Heart left ventricle (tissue), 13 donors: Measurements from ENCODE around the gene ZACN.

Source experiments
- POLR2A ChIP-seq, 2 donors: fragments of 450-650 bp; IDR thresholded peaks; one replicate each; pipeline ENCODE4 v1.6.1; 2017; ENCODE audit warnings: antibody characterized with exemption in 2 of 2, mild to moderate bottlenecking in 2 of 2, moderate library complexity in 2 of 2
- TF ChIP-seq, protein P1 (sequence below), 12 donors: fragments of 200-600 bp; sonication (generic) in 4 of 12; IDR thresholded peaks; one replicate each; pipeline versions ENCODE4 v1.5.0 to v1.8.0; 2018 to 2022; ENCODE audit warnings: antibody characterized with exemption in 12 of 12, mild to moderate bottlenecking in 5 of 12
- donor health status: ischemic (EF 13 %, LVEDD 7.1; RV severe dilation, severe dysfunction).
- donor health status: DM: no; HTN: yes; CAD: no.
- donor health status: DM: no; HTN: no; CAD: no.
- donor health status: ischemic (EF 25% LVEDD 6.9; RV normal size, moderate dysfunction).
- donor health status: ischemic (EF 25% LVEDD 5.7; RV mildly dilated, moderate dysfunction).
- donor health status: ischemic (EF 35%, LVEDD 5.7; RV mildly dilated, moderate dysfunction).
- donor health status: nonischemic (EF 11% LVEDD 7.7; RV severe dilation, severe dysfunction).
- donor health status: DM: yes; HTN: yes; CAD: no.
- donor health status: PGD.
- donor health status: ischemic (EF 29% LVEDD 5.4; RV normal size, mild dysfunction).
- donor health status: nonischemic (EF 23%, LVEDD 6.1; RV moderate dilation, normal function).

DNA sequence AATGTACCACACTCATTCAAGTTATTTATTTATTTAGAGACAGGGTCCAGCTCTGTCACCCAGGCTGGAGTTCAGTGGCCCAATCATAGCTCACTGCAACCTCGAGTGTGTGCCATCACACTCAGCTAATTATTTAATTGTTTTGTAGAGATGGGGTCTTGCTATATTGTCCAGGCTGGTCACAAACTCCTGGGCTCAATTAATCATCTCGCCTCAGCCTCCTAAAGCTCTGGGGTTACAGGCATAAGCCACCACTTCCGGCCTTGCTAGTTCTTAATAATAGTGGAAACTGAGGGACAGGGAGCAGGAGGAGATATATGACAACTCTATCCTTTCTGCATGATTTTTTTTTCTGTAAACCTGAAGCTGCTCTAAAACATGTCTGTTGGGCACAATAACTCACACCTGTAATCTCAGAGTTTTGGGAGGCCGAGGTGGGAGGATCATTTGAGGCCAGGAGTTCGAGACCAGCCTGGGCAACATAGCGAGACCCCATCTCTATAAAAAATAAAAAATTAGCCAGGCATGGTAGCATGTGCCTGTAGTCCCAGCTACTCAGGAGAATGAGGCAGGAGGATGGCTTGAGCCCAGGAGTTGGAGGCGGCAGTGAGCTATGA, 36.3 kb downstream of the ZACN start:
- TF ChIP-seq POLR2A (IDR thresholded peaks at IDR 0.05), result no peak
- TF ChIP-seq, protein P1, sequence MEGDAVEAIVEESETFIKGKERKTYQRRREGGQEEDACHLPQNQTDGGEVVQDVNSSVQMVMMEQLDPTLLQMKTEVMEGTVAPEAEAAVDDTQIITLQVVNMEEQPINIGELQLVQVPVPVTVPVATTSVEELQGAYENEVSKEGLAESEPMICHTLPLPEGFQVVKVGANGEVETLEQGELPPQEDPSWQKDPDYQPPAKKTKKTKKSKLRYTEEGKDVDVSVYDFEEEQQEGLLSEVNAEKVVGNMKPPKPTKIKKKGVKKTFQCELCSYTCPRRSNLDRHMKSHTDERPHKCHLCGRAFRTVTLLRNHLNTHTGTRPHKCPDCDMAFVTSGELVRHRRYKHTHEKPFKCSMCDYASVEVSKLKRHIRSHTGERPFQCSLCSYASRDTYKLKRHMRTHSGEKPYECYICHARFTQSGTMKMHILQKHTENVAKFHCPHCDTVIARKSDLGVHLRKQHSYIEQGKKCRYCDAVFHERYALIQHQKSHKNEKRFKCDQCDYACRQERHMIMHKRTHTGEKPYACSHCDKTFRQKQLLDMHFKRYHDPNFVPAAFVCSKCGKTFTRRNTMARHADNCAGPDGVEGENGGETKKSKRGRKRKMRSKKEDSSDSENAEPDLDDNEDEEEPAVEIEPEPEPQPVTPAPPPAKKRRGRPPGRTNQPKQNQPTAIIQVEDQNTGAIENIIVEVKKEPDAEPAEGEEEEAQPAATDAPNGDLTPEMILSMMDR (IDR thresholded peaks at IDR 0.05), result no peak
